GM12874 (cell line): Measurements from ENCODE around the gene STARD3.

Source experiments
- TF ChIP-seq, protein P1 (sequence below): IDR thresholded peaks from 2 replicates; pipeline ENCODE4 v1.5.1; 2011; ENCODE audit warnings: low read depth, mild to moderate bottlenecking, control low read depth, low read length, moderate library complexity; ENCODE audit not compliant: insufficient read depth

STARD3 gene

DNA sequence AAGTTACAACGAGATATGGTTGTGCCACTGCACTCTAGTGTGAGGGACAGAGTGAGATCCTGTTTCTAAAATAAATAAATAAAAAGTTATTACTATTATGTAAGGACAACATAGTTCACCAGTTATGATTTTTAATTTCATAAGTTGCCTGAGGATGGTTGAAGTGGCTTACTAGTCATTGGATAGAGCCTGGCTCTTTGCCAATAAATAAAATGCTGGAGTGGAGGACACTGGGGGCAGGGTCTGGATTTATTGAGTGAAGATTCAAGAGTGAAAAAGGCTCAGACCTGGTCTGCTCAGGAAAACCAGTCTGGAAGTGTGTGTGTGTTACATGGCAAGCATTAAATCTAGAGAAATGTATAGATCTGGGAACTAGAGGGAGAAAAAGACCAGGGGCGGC, 2.1 kb downstream of the STARD3 start:
- TF ChIP-seq, protein P1, sequence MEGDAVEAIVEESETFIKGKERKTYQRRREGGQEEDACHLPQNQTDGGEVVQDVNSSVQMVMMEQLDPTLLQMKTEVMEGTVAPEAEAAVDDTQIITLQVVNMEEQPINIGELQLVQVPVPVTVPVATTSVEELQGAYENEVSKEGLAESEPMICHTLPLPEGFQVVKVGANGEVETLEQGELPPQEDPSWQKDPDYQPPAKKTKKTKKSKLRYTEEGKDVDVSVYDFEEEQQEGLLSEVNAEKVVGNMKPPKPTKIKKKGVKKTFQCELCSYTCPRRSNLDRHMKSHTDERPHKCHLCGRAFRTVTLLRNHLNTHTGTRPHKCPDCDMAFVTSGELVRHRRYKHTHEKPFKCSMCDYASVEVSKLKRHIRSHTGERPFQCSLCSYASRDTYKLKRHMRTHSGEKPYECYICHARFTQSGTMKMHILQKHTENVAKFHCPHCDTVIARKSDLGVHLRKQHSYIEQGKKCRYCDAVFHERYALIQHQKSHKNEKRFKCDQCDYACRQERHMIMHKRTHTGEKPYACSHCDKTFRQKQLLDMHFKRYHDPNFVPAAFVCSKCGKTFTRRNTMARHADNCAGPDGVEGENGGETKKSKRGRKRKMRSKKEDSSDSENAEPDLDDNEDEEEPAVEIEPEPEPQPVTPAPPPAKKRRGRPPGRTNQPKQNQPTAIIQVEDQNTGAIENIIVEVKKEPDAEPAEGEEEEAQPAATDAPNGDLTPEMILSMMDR: no peak

DNA sequence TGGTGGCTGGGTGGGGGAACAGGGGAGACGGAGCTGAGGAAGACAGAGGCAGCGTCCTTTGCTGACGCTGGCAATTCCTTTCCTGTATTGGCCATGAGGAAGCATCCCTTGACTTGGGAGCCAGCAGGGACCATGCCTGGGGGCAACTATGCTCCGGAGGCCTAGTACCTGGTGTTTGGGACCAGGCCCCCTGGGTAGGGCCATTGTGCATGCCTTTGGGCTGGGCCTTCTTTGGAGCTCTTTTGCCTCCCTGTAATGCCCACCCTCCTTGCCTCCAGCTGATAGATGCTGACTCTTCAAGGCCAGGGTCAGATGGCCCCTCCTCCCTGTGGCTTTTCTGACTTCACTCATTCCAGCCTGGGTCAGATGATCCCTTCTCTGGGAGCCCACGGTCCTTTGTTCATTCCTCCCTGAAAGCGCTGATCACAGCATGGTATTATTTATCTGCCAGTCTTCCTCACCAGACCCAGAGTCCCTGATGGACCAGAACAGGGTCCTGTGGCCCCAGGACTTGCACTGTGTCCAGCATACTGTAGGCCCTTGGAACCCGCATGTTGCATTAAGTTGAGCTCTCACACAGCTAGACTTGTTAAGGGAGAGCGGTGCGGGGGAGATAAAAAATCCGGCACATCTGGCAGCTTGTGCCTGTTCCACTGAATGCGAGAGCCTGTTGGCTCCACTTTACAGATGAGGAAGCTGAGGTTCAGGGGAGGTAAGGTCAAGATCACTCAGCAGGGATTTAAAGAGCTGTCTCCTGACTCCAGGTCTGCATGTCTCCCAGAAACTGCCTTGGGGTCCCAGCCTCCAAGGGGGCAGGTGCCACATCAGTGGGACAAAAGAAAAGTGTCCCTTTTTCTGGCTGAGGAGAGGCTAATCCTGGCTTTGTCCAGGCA, 2.9 kb downstream of the STARD3 start:
- TF ChIP-seq, protein P1: no peak

DNA sequence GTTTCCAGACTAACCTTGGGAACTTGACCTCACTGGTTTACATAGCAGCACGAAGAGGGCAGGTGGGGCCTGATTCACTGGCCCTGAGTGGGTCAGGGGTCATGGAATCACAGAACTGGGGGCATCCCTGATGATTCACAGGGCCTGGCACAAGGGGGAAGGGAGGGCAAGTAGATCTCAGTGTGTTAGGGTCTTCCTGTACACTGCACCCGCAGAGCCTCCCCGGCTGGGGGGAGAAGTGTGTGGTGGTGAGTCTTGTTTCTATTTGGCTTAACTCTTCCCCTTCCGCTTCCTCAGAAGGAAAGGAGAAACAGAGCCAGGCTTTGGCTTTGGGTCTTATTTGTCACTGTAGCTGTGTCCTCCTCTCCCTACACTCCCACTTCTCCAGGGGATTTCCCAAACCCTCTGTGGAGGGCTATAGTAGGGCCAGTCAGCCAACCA, 3.7 kb downstream of the STARD3 start:
- TF ChIP-seq, protein P1: no peak

DNA sequence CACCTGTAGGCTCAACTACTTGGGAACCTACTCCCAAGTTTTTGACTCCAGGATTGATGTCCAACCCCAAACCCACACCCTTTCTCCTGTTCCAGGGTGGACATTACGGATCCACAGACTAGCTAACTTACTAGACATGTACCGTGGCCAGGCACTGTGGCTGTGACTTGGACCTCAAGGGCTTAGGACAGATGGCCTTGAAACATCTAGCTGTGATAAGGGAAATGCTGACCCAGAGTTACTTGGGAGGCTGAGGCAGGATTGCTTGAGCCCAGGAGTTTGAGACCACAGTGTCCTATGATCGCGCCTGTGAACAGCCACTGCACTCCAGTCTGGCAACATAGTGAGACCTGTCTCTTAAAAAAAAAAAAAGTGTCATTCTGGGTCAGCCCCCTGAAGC, 4.2 kb downstream of the STARD3 start:
- TF ChIP-seq, protein P1: no peak

DNA sequence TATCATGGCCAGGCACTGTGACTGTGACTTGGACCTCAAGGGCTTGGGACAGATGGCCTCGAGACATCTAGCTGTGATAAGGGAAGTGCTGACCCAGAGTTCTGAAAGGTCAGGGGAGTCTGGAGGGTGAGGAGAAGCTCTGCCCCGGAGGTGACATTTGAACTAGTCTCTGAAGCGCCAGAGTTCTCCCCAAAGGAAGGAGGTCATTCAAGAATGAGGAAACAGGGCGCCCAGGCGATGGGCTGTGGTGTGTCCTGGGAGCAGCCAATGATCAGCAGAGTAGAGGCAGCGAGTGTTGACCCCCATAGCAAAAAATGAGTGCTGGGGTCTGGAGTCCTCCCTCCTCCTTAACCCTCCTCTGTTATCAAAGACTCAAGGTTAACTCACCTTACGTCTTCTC, 4.9 kb downstream of the STARD3 start:
- TF ChIP-seq, protein P1: no peak

DNA sequence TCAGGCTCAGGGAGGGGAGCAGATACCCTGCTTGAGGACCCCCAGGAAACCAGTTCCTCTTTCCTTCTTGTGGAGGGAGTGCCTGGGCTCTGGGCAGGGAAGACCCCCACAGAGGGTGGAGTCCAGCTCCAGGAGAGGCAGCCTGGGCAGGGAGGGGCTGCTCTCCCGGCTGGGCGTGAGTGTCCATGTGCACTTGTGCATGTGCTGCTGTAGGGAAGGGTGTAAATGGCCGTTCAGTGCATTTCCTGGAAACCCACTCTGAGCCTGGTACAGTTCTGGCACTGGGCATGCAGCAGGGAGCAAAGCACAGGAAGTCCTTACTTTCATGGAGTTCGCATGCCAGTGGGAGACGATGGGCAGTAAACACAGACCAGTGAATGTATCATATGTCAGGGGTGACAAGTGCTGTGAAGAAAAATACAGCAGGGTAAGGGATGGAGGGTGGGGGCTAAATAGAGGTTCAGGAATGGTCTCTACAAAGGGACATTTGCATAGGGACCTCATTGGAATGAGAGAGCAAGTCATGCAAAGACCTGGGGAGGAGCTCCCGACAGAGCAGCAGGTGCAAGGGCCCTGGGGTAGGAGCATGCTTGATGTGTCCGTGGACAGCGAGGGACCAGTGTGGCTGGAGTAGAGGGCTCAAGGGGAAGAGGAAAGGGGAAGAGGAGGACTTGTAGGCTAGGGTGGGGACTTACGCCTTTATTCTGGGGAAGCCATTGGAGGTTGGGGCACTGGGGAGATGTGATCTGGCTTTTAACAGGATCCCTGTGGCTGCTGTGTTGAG, 5.5 kb downstream of the STARD3 start:
- TF ChIP-seq, protein P1: no peak

DNA sequence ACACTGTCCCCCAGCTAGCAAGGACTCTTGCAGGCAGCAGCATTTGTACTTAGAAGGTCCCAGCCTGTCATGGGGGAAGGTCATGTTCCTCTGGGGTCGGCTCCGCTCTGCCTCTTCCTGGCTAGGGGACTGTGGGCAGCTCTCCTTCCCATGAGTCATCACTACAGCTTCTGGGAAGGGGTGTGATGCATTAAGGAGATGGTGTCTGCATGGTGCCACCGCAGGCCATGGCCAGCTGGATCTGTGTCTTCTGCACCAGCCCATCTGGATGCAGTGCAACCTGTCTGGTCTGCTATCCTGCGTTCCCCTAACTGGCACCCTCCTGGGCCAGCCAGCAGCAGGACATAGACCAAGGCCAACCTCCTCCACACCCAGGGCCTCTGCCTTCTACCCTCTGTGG, 6.3 kb downstream of the STARD3 start:
- TF ChIP-seq, protein P1: no peak
